Measurements from ENCODE around the gene TLE7.

Gene TLE7

DNA sequence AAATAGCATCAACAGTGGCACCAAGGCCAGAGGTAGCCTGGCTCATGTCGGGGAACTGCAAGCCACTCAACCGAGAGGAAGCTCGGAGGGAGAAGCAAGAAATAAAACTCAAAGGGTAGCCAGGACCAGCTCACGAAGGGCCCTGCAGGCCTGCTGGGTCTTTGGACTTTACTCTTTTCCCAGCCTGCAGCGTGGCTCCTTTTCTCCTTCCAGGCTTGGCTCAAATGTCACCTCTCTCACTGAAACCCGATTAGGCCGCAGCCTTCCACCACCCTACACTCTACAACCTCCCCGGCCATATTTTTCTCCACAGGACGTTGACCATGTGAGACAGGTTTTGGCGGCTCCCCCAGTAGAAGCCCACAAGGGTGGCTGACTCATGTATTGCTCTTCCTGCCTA, 45.3 kb downstream of the TLE7 start:
- no peak overlapping the region for H3K4me3 ChIP-seq (ENCODE audit: low read length)
- H3K9me3 ChIP-seq (ENCODE audit: control insufficient read depth, low read length) = no peaks in the 10 kb centered on the region
- no peak overlapping the region for H3K9ac ChIP-seq (ENCODE audit: low read length)
- H3K4me1 ChIP-seq (ENCODE audit: control insufficient read depth, insufficient read depth, low read length) = no peaks in the 10 kb centered on the region
- H3K36me3 ChIP-seq (ENCODE audit: control insufficient read depth, insufficient read depth, low read length, severe bottlenecking) = no peaks in the 10 kb centered on the region
- no peak for DNase-seq (ENCODE audit: low read depth)
- peaks cover 33% of the 10 kb centered on the region for H3K27me3 ChIP-seq (replicated peaks; ENCODE audit: control insufficient read depth, insufficient read depth, low read length)

- no peak overlapping the region for H3K9ac ChIP-seq (ENCODE audit: low read length)
- no peak overlapping the region for H3K4me3 ChIP-seq (ENCODE audit: low read length)
- DNase-seq (ENCODE audit: low read depth) = no peak
- H3K27me3 ChIP-seq (replicated peaks; ENCODE audit: control insufficient read depth, insufficient read depth, low read length) = peaks cover 32% of the 10 kb centered on the region
- H3K9me3 ChIP-seq (ENCODE audit: control insufficient read depth, low read length) = no peaks in the 10 kb centered on the region
- no peaks in the 10 kb centered on the region for H3K4me1 ChIP-seq (ENCODE audit: control insufficient read depth, insufficient read depth, low read length)
- no peaks in the 10 kb centered on the region for H3K36me3 ChIP-seq (ENCODE audit: control insufficient read depth, insufficient read depth, low read length, severe bottlenecking)
These were observed 52.5 kb downstream of the TLE7 start for GRCh38 chr16:71389330-71389729.

GRCh38 chr16:71387045-71387871, 54.6 kb downstream of the TLE7 start:
- Histone ChIP-seq H3K36me3 (ENCODE audit: control insufficient read depth, insufficient read depth, low read length, severe bottlenecking) (no peaks in the 10 kb centered on the region), H3K9ac (ENCODE audit: low read length) (no peak overlapping the region), H3K4me1 (ENCODE audit: control insufficient read depth, insufficient read depth, low read length) (no peaks in the 10 kb centered on the region), H3K4me3 (ENCODE audit: low read length) (no peak overlapping the region), H3K27me3 (replicated peaks; ENCODE audit: control insufficient read depth, insufficient read depth, low read length) (peaks cover 32% of the 10 kb centered on the region), H3K9me3 (ENCODE audit: control insufficient read depth, low read length) (peaks cover 2% of the 10 kb centered on the region)
- no peak for DNase-seq (ENCODE audit: low read depth)

GRCh38 chr16:71384073-71384724, 57.7 kb downstream of the TLE7 start:
- no peaks in the 10 kb centered on the region for H3K4me1 ChIP-seq (ENCODE audit: control insufficient read depth, insufficient read depth, low read length)
- H3K9me3 ChIP-seq (ENCODE audit: control insufficient read depth, low read length) = peaks cover 2% of the 10 kb centered on the region
- H3K9ac ChIP-seq (ENCODE audit: low read length) = no peak overlapping the region
- H3K27me3 ChIP-seq (replicated peaks; ENCODE audit: control insufficient read depth, insufficient read depth, low read length) = peaks cover 36% of the 10 kb centered on the region
- H3K4me3 ChIP-seq (ENCODE audit: low read length) = no peak overlapping the region
- H3K36me3 ChIP-seq (ENCODE audit: control insufficient read depth, insufficient read depth, low read length, severe bottlenecking) = no peaks in the 10 kb centered on the region
- DNase-seq (ENCODE audit: low read depth) = no peak

DNA sequence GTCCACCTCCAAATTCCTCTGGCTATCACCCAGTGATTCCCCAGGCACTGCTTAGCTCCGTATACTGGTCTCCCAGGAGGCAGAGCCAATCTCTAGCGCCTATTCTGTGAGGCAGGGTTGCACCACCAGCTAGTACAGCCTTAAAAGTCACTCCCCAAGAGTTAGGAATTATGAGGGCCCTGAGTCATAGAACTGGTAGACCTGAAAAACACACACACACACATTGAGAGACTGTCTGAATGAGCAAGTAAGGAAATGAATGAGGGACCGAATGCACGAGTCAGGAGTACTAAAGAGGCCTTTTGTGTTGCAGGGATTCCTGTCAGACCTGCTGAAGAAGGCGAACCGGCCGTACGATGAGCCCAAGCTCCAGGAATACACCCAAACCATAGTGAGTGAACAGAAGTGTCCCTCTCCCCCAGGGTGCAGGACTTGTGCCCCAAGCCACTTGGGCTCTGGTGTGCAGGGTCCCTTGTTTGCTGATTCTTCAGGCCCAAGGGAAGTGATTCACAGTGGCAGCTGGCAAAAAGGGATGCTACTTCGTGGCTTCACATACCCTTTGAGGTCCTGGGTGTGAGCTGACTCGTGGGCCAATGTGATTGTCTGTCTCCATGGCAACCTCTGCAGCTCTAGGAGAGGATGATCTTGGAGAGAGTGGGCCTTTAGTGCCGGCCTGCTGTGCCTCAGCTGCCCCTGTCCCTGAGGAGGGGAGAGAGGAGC, 58.6 kb downstream of the TLE7 start:
- no peak for DNase-seq (ENCODE audit: low read depth)
- H3K4me1 ChIP-seq (ENCODE audit: control insufficient read depth, insufficient read depth, low read length) = no peaks in the 10 kb centered on the region
- peaks cover 39% of the 10 kb centered on the region for H3K27me3 ChIP-seq (replicated peaks; ENCODE audit: control insufficient read depth, insufficient read depth, low read length)
- peaks cover 2% of the 10 kb centered on the region for H3K9me3 ChIP-seq (ENCODE audit: control insufficient read depth, low read length)
- H3K36me3 ChIP-seq (ENCODE audit: control insufficient read depth, insufficient read depth, low read length, severe bottlenecking) = no peaks in the 10 kb centered on the region
- H3K4me3 ChIP-seq (ENCODE audit: low read length) = no peak overlapping the region
- H3K9ac ChIP-seq (ENCODE audit: low read length) = no peak overlapping the region

DNA sequence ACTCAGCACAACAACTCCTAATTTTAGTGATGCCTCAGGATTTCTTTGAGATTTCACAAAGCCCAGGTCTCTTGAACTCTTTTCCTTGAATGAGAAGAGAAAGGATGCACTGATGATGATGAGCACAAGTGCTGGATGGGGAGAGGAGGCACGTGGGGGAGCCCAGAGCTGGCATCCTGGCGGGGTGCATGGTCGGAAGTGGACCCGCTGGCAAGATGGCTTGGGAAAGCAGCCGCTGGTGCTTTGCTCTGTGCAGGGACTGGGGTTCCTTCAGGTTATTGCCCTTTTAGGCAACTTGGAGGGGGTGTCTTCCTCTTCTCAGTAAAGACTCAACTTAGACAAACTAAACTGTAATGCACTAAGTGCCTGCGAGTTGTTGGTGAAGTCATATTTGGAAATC, 61.0 kb downstream of the TLE7 start:
- Histone ChIP-seq H3K36me3 (ENCODE audit: control insufficient read depth, insufficient read depth, low read length, severe bottlenecking) (peaks cover 6% of the 10 kb centered on the region), H3K9me3 (ENCODE audit: control insufficient read depth, low read length) (peaks cover 2% of the 10 kb centered on the region), H3K9ac (ENCODE audit: low read length) (no peak overlapping the region), H3K27me3 (replicated peaks; ENCODE audit: control insufficient read depth, insufficient read depth, low read length) (peaks cover 27% of the 10 kb centered on the region), H3K4me1 (ENCODE audit: control insufficient read depth, insufficient read depth, low read length) (no peaks in the 10 kb centered on the region), H3K4me3 (ENCODE audit: low read length) (no peak overlapping the region)
- no peak for DNase-seq (ENCODE audit: low read depth)
